Epithelial cell of proximal tubule (primary cell): Measurements from ENCODE around the gene BRI3. TPM values are rescaled to one million over a fixed set of nuclear protein-coding genes. Genes with fewer than 3 reads are reported as not detected.

Source experiments
- DNase-seq: peaks from one replicate; pipeline ENCODE4 v3.0.0-alpha.2; 2011; ENCODE audit warnings: low read depth
- H3K4me3 ChIP-seq: 2 replicates; pipeline ENCODE4 v1.5.1; 2011; ENCODE audit warnings: low read depth, mild to moderate bottlenecking, low read length
- CTCF ChIP-seq: conservative IDR thresholded peaks from 2 replicates; pipeline ENCODE4 v1.5.1; 2012; ENCODE audit warnings: low read depth, mild to moderate bottlenecking, low read length
- total RNA-seq: library from RNA; depleted of rRNA; stranded (reverse); fragments of >200 nt; gene quantifications from 2 replicates; pipeline ENCODE4 v1.2.3, GENCODE V29; 2015

Gene BRI3
- total RNA-seq, 1 donor from 2014 or later = 20.0 TPM

GRCh38 chr7:98303176-98303865, 21.8 kb downstream of the BRI3 start:
- H3K4me3 ChIP-seq = no peak overlapping the region
- DNase-seq = no peak
- no peak for TF ChIP-seq CTCF

- TF ChIP-seq CTCF = no peak
- no peak for DNase-seq
- no peak overlapping the region for H3K4me3 ChIP-seq
Observed at GRCh38 chr7:98303906-98304305, 22.4 kb downstream of the BRI3 start.

GRCh38 chr7:98305951-98306535, 24.6 kb downstream of the BRI3 start:
- DNase-seq = no peak
- no peak for TF ChIP-seq CTCF
- H3K4me3 ChIP-seq = no peak overlapping the region

GRCh38 chr7:98307971-98308466, 26.5 kb downstream of the BRI3 start:
- no peak for DNase-seq
- no peak for TF ChIP-seq CTCF
- H3K4me3 ChIP-seq = no peak overlapping the region

- no peak overlapping the region for H3K4me3 ChIP-seq
- DNase-seq = no peak
- TF ChIP-seq CTCF = no peak
Observed at GRCh38 chr7:98309566-98309965, 28.1 kb downstream of the BRI3 start.

GRCh38 chr7:98312201-98312600, 30.7 kb downstream of the BRI3 start:
- TF ChIP-seq CTCF = no peak
- H3K4me3 ChIP-seq = no peak overlapping the region
- no peak for DNase-seq

GRCh38 chr7:98314469-98314868, 33.0 kb downstream of the BRI3 start:
- no peak overlapping the region for H3K4me3 ChIP-seq
- no peak for TF ChIP-seq CTCF
- DNase-seq = no peak
